CD4-positive, alpha-beta T cell treated with Interleukin-10 for 1 hour (primary cell): Measurements from ENCODE around the gene SV2B.

Experiments
- DNase-seq: peaks from one replicate; pipeline ENCODE4 v3.0.0-alpha.2; 2020

The SV2B gene

GRCh38 chr15:91235376-91235775 is 135.3 kb downstream of the SV2B start:
- DNase-seq: no peak

- DNase-seq: no peak
Measured at GRCh38 chr15:91237445-91237844, 137.4 kb downstream of the SV2B start.

GRCh38 chr15:91238644-91239425 is 138.8 kb downstream of the SV2B start:
- no peak for DNase-seq

- DNase-seq: no peak
Measured at GRCh38 chr15:91243826-91244225, 143.8 kb downstream of the SV2B start.

DNA sequence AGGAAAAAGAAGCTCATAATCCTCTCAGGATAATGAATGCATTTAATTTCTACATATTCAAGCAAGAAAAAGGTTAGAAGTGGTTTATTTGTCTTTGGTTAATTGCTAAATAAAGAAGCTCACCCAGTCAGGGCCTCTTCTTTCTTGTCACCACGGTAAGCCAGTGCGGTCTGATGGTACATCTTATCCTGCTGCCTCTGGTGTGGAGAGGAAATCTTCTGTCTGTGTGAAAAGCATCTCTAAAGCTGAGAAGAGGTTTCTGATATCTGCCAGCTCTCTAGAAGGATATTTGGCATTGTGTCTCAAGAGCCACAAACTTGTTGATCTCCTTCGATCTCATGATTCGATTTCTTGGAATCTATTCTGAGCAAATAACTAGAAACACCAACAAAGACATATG is 144.9 kb downstream of the SV2B start:
- DNase-seq: no peak

GRCh38 chr15:91246998-91247397 is 146.9 kb downstream of the SV2B start:
- no peak for DNase-seq

GRCh38 chr15:91249591-91249990 is 149.5 kb downstream of the SV2B start:
- DNase-seq: no peak

GRCh38 chr15:91252322-91252721 is 152.3 kb downstream of the SV2B start:
- no peak for DNase-seq

DNA sequence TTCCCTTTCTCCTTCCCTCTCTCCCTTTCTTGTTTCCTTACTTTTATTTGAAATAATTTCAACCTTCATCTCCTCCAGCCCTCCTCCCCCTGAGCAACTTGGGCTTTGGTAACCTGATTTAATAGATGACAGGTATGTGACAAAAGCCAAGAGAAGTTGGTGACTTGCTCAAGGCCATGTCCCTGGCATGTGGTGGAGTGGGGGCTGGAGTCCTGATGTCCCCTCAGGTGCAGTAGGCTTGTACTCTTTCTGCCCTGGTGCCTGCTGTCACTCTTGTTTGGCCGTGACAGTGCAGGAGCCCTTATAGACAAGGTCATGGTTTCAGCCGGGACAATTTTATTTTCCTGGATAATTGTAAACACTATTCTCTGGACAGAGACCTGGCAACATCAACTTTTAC is 152.7 kb downstream of the SV2B start:
- no peak for DNase-seq

- no peak for DNase-seq
Measured at GRCh38 chr15:91253605-91254004, 153.5 kb downstream of the SV2B start.

- DNase-seq: no peak
Measured at GRCh38 chr15:91254766-91255165, 154.7 kb downstream of the SV2B start.

DNA sequence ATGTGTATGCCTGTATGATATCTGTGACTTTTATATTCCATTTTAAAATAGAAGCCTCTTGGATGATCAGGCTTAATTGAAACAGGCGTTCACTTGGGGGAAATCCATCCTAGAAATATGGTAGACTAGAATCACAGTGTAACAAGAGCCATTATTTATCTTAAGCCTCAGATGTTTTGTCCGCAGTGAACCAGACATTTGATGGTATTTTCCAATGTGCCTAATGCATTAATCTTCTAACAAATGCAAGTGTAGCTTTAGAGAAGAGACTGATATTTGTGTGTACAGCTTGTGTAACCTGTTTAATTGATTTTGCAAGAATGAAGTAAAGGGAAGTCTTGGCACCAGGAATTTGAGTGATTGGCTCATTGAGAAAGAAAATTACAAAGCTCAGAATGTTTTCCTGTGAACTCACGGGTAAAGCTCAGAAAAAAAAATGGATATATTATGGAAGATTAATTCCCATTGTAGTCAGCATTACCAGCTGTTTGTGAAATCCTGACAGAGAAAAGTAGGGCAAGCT is 155.7 kb downstream of the SV2B start:
- no peak for DNase-seq

- no peak for DNase-seq
Measured at GRCh38 chr15:91257746-91258414, 157.8 kb downstream of the SV2B start.

- no peak for DNase-seq
Measured at GRCh38 chr15:91258415-91258759, 158.3 kb downstream of the SV2B start.

DNA sequence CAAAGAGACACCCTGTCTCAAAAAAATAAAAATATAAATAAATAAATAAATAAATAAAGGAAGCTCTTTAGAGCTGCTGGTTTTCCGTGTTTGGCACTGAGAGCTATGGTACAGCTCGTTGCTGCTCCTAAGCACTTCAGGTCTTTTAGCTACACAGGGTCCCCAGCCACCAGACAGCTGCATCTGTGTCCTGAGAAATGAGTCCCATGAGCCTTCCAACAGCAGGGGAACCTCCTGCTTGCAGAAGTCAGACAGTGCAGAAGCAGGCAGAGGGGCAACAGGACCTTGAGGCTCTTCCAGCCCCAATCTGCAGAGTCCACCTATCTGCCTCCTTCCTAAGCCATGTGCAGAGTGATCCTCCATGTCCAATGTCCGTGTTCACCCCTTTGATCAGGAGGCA is 159.0 kb downstream of the SV2B start:
- no peak for DNase-seq

DNA sequence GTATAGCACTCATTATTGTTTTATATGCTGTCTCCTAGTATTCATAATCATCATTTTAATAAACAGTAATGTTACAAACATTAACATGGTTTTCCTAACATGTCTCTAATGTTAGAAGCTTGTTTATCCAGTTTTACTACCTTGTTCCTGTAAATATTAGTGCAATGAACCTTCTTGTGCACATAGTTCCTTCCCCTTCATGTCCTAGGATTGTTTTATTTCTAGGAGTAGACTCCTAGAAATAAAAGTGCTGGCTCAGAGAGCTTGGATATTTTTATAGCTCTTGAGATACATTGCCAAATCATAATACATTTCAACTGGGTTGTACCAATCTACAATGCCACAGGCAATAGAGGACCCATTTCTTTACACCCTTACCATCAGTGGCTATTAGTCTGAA is 161.3 kb downstream of the SV2B start:
- no peak for DNase-seq

GRCh38 chr15:91263632-91264531 is 163.8 kb downstream of the SV2B start:
- no peak for DNase-seq

GRCh38 chr15:91264651-91265351 is 164.7 kb downstream of the SV2B start:
- no peak for DNase-seq

GRCh38 chr15:91265416-91265940 is 165.4 kb downstream of the SV2B start:
- DNase-seq: no peak

GRCh38 chr15:91268510-91268909 is 168.5 kb downstream of the SV2B start:
- no peak for DNase-seq

DNA sequence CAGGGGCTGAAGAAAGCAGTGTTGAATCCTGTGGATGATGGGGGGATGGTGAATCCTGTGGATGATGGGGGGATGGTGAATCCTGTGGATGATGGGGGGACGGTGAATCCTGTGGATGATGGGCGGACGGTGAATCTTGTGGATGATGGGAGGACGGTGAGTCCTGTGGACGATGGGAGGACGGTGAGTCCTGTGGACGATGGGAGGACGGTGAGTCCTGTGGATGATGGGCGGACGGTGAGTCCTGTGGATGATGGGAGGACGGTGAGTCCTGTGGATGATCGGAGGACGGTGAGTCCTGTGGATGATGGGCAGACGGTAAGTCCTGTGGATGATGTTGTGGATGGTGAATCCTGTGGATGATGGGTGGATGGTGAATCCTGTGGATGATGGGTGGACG is 170.7 kb downstream of the SV2B start:
- DNase-seq: no peak

DNA sequence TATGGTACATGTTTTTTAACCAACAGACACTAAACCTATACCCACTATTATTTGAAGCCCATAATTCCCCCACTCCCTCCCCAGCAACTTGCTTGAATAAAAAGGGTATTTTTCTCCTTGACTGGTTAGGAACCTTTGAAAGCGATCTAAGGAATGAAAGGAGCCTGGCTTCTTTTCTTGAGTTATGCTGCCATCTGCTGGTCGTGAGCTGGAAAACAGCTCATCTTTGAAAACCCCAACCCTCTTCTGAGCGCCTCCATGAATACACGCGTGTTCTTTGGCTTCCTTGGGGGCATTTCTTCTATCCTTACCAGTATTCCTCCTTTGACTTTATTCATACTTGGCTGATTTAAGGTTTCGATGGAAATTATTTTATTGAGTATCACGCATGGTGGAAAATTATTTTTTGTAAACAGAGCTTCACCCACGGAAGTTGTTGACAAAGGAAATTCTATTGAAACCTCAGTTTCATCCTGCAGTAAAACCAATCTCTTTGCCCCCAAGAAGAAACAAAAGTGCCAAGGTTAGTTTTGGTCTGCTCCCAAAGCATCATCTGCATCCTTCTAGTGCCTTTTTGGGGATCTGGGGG is 171.6 kb downstream of the SV2B start:
- DNase-seq: peak; percentile 74
